WERI-Rb-1 (cell line): ENCODE data around the gene SEMA3G.

Experiments used
- DNase-seq: peaks from one replicate; pipeline ENCODE4 v3.0.0-alpha.2; 2020
- H3K27ac ChIP-seq: fragments of 250-450 bp; sonication (Bioruptor Pico); 2 replicates; pipeline ENCODE4 v1.5.1; 2020; ENCODE audit warnings: mild to moderate bottlenecking, moderate library complexity
- H3K27me3 ChIP-seq: fragments of 250-450 bp; sonication (Bioruptor Pico); 2 replicates; pipeline ENCODE4 v1.5.1; 2021; ENCODE audit warnings: mild to moderate bottlenecking, low read depth, moderate library complexity; ENCODE audit not compliant: insufficient read depth, severe bottlenecking
- H3K36me3 ChIP-seq: fragments of 250-450 bp; sonication (Bioruptor Pico); 2 replicates; pipeline ENCODE4 v1.5.1; 2020; ENCODE audit warnings: mild to moderate bottlenecking, moderate library complexity
- H3K4me3 ChIP-seq: 2 replicates; pipeline ENCODE4 v1.5.1; 2011; ENCODE audit warnings: low read depth, mild to moderate bottlenecking, control low read depth, low read length
- H3K9me3 ChIP-seq: fragments of 250-450 bp; sonication (Bioruptor Pico); 2 replicates; pipeline ENCODE4 v1.5.1; 2021; ENCODE audit warnings: mild to moderate bottlenecking, moderate library complexity; ENCODE audit not compliant: severe bottlenecking
- TF ChIP-seq, protein P1 (sequence below): IDR thresholded peaks from 2 replicates; pipeline ENCODE4 v1.5.1; 2011; ENCODE audit warnings: low read depth, mild to moderate bottlenecking, control low read depth, inconsistent platforms, low read length

The SEMA3G gene

GRCh38 chr3:52484680-52485461 lies 40.0 kb upstream of the SEMA3G start:
- no peak overlapping the region for H3K27ac ChIP-seq
- DNase-seq = no peak
- no peaks in the 10 kb centered on the region for H3K9me3 ChIP-seq
- TF ChIP-seq, protein P1, sequence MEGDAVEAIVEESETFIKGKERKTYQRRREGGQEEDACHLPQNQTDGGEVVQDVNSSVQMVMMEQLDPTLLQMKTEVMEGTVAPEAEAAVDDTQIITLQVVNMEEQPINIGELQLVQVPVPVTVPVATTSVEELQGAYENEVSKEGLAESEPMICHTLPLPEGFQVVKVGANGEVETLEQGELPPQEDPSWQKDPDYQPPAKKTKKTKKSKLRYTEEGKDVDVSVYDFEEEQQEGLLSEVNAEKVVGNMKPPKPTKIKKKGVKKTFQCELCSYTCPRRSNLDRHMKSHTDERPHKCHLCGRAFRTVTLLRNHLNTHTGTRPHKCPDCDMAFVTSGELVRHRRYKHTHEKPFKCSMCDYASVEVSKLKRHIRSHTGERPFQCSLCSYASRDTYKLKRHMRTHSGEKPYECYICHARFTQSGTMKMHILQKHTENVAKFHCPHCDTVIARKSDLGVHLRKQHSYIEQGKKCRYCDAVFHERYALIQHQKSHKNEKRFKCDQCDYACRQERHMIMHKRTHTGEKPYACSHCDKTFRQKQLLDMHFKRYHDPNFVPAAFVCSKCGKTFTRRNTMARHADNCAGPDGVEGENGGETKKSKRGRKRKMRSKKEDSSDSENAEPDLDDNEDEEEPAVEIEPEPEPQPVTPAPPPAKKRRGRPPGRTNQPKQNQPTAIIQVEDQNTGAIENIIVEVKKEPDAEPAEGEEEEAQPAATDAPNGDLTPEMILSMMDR = no peak
- H3K27me3 ChIP-seq = no peaks in the 10 kb centered on the region
- H3K4me3 ChIP-seq = no peak overlapping the region
- peaks cover 94% of the 10 kb centered on the region for H3K36me3 ChIP-seq

- DNase-seq = no peak
- H3K27ac ChIP-seq = no peak overlapping the region
- H3K27me3 ChIP-seq = no peaks in the 10 kb centered on the region
- H3K9me3 ChIP-seq = no peaks in the 10 kb centered on the region
- TF ChIP-seq, protein P1 = no peak
- peaks cover 94% of the 10 kb centered on the region for H3K36me3 ChIP-seq
- H3K4me3 ChIP-seq = no peak overlapping the region
These were observed 38.9 kb upstream of the SEMA3G start for GRCh38 chr3:52483577-52484381.

DNA sequence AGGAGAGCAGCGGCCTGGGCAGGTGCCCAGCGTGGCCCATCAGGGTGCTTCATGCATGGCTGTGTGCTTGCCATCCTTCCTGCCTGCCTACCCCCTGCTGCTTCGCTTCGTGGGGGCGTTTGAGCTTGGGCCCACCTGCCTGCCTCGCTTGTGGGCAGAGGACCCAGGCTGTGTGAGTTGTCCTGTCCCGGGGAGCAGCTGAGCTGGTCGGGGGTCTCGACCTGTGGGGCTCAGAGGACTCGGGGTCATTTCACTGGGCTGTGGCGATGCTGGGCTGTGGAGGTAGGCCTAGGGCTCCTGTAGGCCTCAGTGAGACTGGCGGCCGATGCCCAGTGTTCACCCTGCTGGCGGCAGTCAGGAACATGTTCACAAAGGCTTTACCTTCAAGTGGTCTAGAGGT lies 38.2 kb upstream of the SEMA3G start:
- no peak for DNase-seq
- H3K9me3 ChIP-seq = no peaks in the 10 kb centered on the region
- H3K4me3 ChIP-seq = no peak overlapping the region
- H3K27me3 ChIP-seq = no peaks in the 10 kb centered on the region
- no peak overlapping the region for H3K27ac ChIP-seq
- H3K36me3 ChIP-seq = peaks cover 96% of the 10 kb centered on the region
- TF ChIP-seq, protein P1 = no peak

DNA sequence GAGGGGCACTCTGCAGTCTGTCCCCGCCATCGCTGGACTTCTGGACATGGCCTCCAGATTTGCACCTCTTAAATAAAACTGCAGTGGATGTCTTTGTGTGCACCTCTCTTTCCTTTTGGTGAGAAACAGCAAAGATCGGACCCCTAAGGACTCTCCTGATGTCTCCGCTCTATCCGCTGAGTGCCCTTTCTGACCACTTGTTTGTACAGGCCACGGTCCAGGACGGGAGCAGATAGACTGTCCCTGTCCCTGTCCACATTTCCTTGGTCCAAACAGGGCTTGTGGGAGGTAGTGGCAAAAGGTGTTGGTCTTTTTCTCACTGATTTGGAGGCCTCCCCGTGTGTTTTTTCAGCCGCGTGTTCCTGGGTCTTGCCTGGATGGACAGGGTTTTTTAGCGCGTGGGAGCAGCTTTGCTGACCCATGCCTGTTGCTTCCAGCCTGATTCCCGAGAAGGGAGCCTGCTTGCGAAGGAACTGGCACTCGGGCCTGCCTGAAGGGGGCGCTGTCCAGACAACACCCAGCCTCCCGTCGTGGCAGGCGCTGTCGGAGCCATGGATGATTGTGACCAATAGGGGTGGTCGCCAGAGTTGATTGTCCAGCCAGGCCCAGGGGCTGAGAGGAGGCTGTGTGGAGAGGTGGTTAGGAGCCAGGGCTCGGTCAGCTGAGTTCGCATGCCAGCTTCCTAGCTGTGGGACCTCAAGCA lies 37.1 kb upstream of the SEMA3G start:
- Histone ChIP-seq H3K27me3 (no peaks in the 10 kb centered on the region), H3K9me3 (no peaks in the 10 kb centered on the region), H3K27ac (no peak overlapping the region), H3K36me3 (peaks cover 96% of the 10 kb centered on the region), H3K4me3 (no peak overlapping the region)
- TF ChIP-seq, protein P1 = peak; percentile 85
- DNase-seq = peak; percentile 70

DNA sequence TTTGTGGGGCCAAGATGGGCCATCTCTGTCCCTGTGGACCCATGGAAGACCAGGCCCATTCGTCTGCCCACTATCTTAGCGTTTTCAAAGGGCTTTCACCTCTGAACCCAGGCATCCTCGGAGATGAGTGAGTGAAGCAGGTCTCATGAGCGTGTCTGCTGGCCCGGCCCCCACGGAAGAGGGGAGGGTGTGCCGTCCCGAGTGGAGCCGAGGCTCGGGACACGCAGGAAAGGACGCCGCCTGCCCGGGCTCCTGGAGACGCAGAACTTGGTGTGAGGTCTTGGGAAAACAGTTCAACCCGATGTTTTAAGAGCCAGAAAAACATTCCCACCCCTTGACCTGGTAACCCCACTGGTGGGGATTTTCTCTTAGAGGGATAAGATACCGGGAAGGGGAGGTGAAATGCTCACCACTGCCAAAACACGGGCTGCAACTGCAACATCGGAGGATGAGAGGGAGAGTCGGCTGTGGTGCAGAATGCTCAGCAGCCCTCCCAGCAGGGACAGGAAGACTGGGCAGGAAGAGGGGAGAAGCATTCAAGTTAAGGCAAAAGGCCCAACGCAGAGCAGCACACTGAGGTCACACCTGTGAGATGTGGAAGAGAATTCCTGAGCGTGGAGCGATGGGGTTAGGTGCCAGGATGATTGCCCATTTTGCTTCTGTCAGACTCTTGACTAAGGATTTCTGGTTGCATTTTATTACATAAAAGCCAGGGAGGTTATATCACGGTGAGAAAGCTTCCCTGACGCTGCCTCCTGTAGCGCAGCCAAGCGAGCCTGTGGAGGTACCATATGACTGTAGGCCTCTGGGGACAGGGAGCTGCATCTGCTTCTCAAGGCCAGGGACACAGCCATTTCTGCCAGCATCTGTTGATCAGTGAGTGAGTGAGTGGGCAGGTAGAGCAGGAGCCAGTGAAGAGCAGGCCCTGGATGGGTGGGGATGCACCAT lies 36.1 kb upstream of the SEMA3G start:
- TF ChIP-seq, protein P1 = no peak
- no peaks in the 10 kb centered on the region for H3K27me3 ChIP-seq
- H3K27ac ChIP-seq = no peak overlapping the region
- DNase-seq = no peak
- H3K9me3 ChIP-seq = no peaks in the 10 kb centered on the region
- peaks cover 96% of the 10 kb centered on the region for H3K36me3 ChIP-seq
- H3K4me3 ChIP-seq = no peak overlapping the region
